ENCODE measurements around the gene CRB3. TPM values are rescaled to one million over a fixed set of nuclear protein-coding genes. Genes with fewer than 3 reads are reported as not detected.

The CRB3 gene
- total and polyA plus RNA-seq, 2 of the 8 experiments (the other 6 are each of a cell fraction or from before 2014, with no cell fraction given), result 21.1 to 24.6 TPM

DNA sequence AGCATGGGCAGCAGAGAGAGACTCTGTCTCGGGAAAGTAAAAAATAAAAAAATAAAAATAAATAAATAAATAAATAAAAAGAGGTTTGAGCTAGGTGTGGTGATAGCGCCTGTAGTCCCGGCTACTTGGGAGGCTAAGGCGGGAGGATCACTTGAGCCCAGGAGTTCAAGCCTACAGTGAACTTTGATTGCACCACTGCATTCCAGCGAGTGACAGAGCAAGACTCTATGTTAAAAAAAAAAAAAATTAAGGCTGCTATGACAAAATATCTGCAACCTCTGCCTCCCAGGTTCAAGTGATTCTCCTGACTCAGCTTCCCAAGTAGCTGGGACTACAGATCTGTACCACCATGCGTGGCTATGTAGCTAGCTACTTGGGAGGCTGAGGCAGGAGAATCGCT is 20.8 kb downstream of the CRB3 start (continued):
- TF ChIP-seq, protein P1, sequence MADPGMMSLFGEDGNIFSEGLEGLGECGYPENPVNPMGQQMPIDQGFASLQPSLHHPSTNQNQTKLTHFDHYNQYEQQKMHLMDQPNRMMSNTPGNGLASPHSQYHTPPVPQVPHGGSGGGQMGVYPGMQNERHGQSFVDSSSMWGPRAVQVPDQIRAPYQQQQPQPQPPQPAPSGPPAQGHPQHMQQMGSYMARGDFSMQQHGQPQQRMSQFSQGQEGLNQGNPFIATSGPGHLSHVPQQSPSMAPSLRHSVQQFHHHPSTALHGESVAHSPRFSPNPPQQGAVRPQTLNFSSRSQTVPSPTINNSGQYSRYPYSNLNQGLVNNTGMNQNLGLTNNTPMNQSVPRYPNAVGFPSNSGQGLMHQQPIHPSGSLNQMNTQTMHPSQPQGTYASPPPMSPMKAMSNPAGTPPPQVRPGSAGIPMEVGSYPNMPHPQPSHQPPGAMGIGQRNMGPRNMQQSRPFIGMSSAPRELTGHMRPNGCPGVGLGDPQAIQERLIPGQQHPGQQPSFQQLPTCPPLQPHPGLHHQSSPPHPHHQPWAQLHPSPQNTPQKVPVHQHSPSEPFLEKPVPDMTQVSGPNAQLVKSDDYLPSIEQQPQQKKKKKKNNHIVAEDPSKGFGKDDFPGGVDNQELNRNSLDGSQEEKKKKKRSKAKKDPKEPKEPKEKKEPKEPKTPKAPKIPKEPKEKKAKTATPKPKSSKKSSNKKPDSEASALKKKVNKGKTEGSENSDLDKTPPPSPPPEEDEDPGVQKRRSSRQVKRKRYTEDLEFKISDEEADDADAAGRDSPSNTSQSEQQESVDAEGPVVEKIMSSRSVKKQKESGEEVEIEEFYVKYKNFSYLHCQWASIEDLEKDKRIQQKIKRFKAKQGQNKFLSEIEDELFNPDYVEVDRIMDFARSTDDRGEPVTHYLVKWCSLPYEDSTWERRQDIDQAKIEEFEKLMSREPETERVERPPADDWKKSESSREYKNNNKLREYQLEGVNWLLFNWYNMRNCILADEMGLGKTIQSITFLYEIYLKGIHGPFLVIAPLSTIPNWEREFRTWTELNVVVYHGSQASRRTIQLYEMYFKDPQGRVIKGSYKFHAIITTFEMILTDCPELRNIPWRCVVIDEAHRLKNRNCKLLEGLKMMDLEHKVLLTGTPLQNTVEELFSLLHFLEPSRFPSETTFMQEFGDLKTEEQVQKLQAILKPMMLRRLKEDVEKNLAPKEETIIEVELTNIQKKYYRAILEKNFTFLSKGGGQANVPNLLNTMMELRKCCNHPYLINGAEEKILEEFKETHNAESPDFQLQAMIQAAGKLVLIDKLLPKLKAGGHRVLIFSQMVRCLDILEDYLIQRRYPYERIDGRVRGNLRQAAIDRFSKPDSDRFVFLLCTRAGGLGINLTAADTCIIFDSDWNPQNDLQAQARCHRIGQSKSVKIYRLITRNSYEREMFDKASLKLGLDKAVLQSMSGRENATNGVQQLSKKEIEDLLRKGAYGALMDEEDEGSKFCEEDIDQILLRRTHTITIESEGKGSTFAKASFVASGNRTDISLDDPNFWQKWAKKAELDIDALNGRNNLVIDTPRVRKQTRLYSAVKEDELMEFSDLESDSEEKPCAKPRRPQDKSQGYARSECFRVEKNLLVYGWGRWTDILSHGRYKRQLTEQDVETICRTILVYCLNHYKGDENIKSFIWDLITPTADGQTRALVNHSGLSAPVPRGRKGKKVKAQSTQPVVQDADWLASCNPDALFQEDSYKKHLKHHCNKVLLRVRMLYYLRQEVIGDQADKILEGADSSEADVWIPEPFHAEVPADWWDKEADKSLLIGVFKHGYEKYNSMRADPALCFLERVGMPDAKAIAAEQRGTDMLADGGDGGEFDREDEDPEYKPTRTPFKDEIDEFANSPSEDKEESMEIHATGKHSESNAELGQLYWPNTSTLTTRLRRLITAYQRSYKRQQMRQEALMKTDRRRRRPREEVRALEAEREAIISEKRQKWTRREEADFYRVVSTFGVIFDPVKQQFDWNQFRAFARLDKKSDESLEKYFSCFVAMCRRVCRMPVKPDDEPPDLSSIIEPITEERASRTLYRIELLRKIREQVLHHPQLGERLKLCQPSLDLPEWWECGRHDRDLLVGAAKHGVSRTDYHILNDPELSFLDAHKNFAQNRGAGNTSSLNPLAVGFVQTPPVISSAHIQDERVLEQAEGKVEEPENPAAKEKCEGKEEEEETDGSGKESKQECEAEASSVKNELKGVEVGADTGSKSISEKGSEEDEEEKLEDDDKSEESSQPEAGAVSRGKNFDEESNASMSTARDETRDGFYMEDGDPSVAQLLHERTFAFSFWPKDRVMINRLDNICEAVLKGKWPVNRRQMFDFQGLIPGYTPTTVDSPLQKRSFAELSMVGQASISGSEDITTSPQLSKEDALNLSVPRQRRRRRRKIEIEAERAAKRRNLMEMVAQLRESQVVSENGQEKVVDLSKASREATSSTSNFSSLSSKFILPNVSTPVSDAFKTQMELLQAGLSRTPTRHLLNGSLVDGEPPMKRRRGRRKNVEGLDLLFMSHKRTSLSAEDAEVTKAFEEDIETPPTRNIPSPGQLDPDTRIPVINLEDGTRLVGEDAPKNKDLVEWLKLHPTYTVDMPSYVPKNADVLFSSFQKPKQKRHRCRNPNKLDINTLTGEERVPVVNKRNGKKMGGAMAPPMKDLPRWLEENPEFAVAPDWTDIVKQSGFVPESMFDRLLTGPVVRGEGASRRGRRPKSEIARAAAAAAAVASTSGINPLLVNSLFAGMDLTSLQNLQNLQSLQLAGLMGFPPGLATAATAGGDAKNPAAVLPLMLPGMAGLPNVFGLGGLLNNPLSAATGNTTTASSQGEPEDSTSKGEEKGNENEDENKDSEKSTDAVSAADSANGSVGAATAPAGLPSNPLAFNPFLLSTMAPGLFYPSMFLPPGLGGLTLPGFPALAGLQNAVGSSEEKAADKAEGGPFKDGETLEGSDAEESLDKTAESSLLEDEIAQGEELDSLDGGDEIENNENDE (IDR thresholded peaks at IDR 0.05; ENCODE audit: insufficient replicate concordance, low read length), result no peak
- TF ChIP-seq TEAD4 (IDR thresholded peaks at IDR 0.05; ENCODE audit: low read depth, low read length) (no peak), CHD1 (IDR thresholded peaks at IDR 0.05; ENCODE audit: low read depth, low read length) (no peak), SP1 (IDR thresholded peaks at IDR 0.05; ENCODE audit: low read depth, low read length) (no peak), TAF7 (optimal IDR thresholded peaks at IDR 0.05; ENCODE audit: borderline replicate concordance, low read depth, low read length) (no peak), SP2 (IDR thresholded peaks at IDR 0.05; ENCODE audit: low read length) (no peak), BCL11A (IDR thresholded peaks at IDR 0.05; ENCODE audit: low read depth in 2 of 2, low read length in 2 of 2) (no peak), HDAC6 (IDR thresholded peaks at IDR 0.05; ENCODE audit: low read depth, low read length) (no peak), CBX5 (IDR thresholded peaks at IDR 0.05; ENCODE audit: low read depth, low read length) (no peak), SIRT6 (IDR thresholded peaks at IDR 0.05; ENCODE audit: low read length) (no peak)
- TF ChIP-seq, protein P2, sequence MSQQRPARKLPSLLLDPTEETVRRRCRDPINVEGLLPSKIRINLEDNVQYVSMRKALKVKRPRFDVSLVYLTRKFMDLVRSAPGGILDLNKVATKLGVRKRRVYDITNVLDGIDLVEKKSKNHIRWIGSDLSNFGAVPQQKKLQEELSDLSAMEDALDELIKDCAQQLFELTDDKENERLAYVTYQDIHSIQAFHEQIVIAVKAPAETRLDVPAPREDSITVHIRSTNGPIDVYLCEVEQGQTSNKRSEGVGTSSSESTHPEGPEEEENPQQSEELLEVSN (IDR thresholded peaks at IDR 0.05), result no peak

Measured in H1 (cell line).